ENCODE data around the gene DDT.
"Not testable (repeated sequence)": the region's sequence is repeated elsewhere in the genome, so short reads cannot be mapped to it uniquely, and the experiment has no call there.

Gene DDT

GRCh38 chr22:23974345-23974744, at the start of gene DDT:
Gene DDT (minus strand): TSS chr22:23974441. CDS start chr22:23974414, 27 bp downstream.
- not testable (repeated sequence) for H3K4me3 ChIP-seq (ENCODE audit: low read depth, low read length)

- no peak overlapping the region for H3K4me3 ChIP-seq (ENCODE audit: low read depth, low read length)
These were observed 49.1 kb upstream of the DDT start for GRCh38 chr22:24023204-24023789.

- H3K4me3 ChIP-seq (ENCODE audit: low read depth, low read length): no peak overlapping the region
These were observed 47.1 kb upstream of the DDT start for GRCh38 chr22:24021304-24021703.

- no peak overlapping the region for H3K4me3 ChIP-seq (ENCODE audit: low read depth, low read length)
These were observed 41.9 kb upstream of the DDT start for GRCh38 chr22:24016156-24016555.

GRCh38 chr22:24011735-24012068, 37.5 kb upstream of the DDT start:
- H3K4me3 ChIP-seq (ENCODE audit: low read depth, low read length): peak overlapping the region; percentile 94

GRCh38 chr22:24010018-24010391, 35.8 kb upstream of the DDT start:
- H3K4me3 ChIP-seq (ENCODE audit: low read depth, low read length): no peak overlapping the region

GRCh38 chr22:24009227-24010017, 35.2 kb upstream of the DDT start:
- no peak overlapping the region for H3K4me3 ChIP-seq (ENCODE audit: low read depth, low read length)

- H3K4me3 ChIP-seq (ENCODE audit: low read depth, low read length): no peak overlapping the region
These were observed 34.4 kb upstream of the DDT start for GRCh38 chr22:24008381-24009226.

- H3K4me3 ChIP-seq (ENCODE audit: low read depth, low read length): no peak overlapping the region
These were observed 33.7 kb upstream of the DDT start for GRCh38 chr22:24008022-24008283.

- no peak overlapping the region for H3K4me3 ChIP-seq (ENCODE audit: low read depth, low read length)
These were observed 33.2 kb upstream of the DDT start for GRCh38 chr22:24007253-24008021.

- H3K4me3 ChIP-seq (ENCODE audit: low read depth, low read length): no peak overlapping the region
These were observed 32.6 kb upstream of the DDT start for GRCh38 chr22:24006914-24007214.

GRCh38 chr22:24006207-24006913, 32.1 kb upstream of the DDT start:
- H3K4me3 ChIP-seq (ENCODE audit: low read depth, low read length): no peak overlapping the region

- no peak within 1 kb of the TSS for H3K4me3 ChIP-seq (ENCODE audit: low read depth, low read length)
These were observed 31.0 kb upstream of the DDT start, which contains the start of gene GSTT4 for GRCh38 chr22:24005201-24005600. Gene GSTT4 (minus strand): TSS chr22:24005453. CDS start chr22:24005356, 97 bp downstream.

- H3K4me3 ChIP-seq (ENCODE audit: low read depth, low read length): no peak overlapping the region
These were observed 29.6 kb upstream of the DDT start for GRCh38 chr22:24003887-24004286.

- H3K4me3 ChIP-seq (ENCODE audit: low read depth, low read length): no peak overlapping the region
These were observed 28.6 kb upstream of the DDT start for GRCh38 chr22:24002851-24003250.

GRCh38 chr22:24002272-24002671, 28.0 kb upstream of the DDT start:
- no peak overlapping the region for H3K4me3 ChIP-seq (ENCODE audit: low read depth, low read length)

GRCh38 chr22:24001314-24001713, 27.1 kb upstream of the DDT start:
- no peak overlapping the region for H3K4me3 ChIP-seq (ENCODE audit: low read depth, low read length)

- not testable (repeated sequence) for H3K4me3 ChIP-seq (ENCODE audit: low read depth, low read length)
These were observed 25.5 kb upstream of the DDT start for GRCh38 chr22:23999779-24000178.

GRCh38 chr22:23997092-23997491, 22.9 kb upstream of the DDT start:
- no peak overlapping the region for H3K4me3 ChIP-seq (ENCODE audit: low read depth, low read length)

- not testable (repeated sequence) for H3K4me3 ChIP-seq (ENCODE audit: low read depth, low read length)
These were observed 19.4 kb upstream of the DDT start for GRCh38 chr22:23993581-23994177.
